ENCODE measurements around the gene ABO.
"Not testable (repeated sequence)": the region's sequence is repeated elsewhere in the genome, so short reads cannot be mapped to it uniquely, and the experiment has no call there.

DNA sequence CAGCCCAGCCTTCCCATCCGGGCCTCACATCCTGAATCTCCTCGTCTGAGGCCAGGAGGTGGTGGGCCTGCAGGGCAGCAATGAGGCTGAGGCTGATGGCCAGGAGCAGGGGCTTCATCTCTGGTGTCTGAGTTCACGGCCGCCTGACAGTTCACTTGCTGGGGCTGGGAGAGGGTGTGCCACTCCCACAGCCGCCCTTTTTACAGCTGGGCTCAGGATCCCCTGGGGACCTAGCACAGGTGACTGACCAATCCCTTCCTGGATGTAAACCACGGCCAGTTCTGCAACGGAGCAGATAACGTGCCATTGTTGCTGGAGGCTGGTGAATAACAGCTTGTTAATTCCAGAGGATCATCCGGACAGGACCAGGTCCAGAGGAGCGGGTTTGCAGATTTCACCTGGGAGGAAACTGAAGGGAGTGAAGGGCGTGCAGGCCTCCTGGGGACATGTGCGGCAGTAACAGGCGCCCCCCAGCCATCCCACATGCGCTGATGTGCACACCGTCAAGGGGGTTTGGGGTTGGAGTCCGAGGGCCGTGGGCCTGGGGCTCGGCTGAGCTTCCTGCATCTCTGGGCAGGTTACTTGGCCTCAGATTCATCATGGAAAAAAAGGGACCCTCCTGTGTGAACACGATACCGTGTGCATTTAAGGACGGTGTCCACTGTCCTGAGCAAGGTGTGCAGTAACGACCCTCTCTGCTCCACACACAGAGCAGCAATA, 46.4 kb downstream of the ABO start:
- not testable (repeated sequence) for TF ChIP-seq JUN (CRISPR knock-in tag; IDR thresholded peaks at IDR 0.05); RELA (CRISPR knock-in tag; IDR thresholded peaks at IDR 0.05; ENCODE audit: borderline replicate concordance); ZNF416 (CRISPR knock-in tag; IDR thresholded peaks at IDR 0.05); CBFB (CRISPR knock-in tag; IDR thresholded peaks at IDR 0.05; ENCODE audit: low read depth); ESRRA (CRISPR knock-in tag; IDR thresholded peaks at IDR 0.05; ENCODE audit: borderline replicate concordance); ZNF317 (CRISPR knock-in tag; IDR thresholded peaks at IDR 0.05; ENCODE audit: borderline replicate concordance, low read depth)
- TF ChIP-seq, protein P1, sequence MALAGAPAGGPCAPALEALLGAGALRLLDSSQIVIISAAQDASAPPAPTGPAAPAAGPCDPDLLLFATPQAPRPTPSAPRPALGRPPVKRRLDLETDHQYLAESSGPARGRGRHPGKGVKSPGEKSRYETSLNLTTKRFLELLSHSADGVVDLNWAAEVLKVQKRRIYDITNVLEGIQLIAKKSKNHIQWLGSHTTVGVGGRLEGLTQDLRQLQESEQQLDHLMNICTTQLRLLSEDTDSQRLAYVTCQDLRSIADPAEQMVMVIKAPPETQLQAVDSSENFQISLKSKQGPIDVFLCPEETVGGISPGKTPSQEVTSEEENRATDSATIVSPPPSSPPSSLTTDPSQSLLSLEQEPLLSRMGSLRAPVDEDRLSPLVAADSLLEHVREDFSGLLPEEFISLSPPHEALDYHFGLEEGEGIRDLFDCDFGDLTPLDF (CRISPR knock-in tag; IDR thresholded peaks at IDR 0.05) = not testable (repeated sequence)
- TF ChIP-seq, protein P2, sequence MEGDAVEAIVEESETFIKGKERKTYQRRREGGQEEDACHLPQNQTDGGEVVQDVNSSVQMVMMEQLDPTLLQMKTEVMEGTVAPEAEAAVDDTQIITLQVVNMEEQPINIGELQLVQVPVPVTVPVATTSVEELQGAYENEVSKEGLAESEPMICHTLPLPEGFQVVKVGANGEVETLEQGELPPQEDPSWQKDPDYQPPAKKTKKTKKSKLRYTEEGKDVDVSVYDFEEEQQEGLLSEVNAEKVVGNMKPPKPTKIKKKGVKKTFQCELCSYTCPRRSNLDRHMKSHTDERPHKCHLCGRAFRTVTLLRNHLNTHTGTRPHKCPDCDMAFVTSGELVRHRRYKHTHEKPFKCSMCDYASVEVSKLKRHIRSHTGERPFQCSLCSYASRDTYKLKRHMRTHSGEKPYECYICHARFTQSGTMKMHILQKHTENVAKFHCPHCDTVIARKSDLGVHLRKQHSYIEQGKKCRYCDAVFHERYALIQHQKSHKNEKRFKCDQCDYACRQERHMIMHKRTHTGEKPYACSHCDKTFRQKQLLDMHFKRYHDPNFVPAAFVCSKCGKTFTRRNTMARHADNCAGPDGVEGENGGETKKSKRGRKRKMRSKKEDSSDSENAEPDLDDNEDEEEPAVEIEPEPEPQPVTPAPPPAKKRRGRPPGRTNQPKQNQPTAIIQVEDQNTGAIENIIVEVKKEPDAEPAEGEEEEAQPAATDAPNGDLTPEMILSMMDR (IDR thresholded peaks at IDR 0.05) = not testable (repeated sequence)
- TF ChIP-seq, protein P3, sequence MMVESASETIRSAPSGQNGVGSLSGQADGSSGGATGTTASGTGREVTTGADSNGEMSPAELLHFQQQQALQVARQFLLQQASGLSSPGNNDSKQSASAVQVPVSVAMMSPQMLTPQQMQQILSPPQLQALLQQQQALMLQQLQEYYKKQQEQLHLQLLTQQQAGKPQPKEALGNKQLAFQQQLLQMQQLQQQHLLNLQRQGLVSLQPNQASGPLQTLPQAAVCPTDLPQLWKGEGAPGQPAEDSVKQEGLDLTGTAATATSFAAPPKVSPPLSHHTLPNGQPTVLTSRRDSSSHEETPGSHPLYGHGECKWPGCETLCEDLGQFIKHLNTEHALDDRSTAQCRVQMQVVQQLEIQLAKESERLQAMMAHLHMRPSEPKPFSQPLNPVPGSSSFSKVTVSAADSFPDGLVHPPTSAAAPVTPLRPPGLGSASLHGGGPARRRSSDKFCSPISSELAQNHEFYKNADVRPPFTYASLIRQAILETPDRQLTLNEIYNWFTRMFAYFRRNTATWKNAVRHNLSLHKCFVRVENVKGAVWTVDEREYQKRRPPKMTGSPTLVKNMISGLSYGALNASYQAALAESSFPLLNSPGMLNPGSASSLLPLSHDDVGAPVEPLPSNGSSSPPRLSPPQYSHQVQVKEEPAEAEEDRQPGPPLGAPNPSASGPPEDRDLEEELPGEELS (CRISPR knock-in tag; IDR thresholded peaks at IDR 0.05) = not testable (repeated sequence)
- TF ChIP-seq, protein P4, sequence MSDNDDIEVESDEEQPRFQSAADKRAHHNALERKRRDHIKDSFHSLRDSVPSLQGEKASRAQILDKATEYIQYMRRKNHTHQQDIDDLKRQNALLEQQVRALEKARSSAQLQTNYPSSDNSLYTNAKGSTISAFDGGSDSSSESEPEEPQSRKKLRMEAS (CRISPR knock-in tag; IDR thresholded peaks at IDR 0.05) = not testable (repeated sequence)
- TF ChIP-seq, protein P5, sequence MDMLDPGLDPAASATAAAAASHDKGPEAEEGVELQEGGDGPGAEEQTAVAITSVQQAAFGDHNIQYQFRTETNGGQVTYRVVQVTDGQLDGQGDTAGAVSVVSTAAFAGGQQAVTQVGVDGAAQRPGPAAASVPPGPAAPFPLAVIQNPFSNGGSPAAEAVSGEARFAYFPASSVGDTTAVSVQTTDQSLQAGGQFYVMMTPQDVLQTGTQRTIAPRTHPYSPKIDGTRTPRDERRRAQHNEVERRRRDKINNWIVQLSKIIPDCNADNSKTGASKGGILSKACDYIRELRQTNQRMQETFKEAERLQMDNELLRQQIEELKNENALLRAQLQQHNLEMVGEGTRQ (CRISPR knock-in tag; IDR thresholded peaks at IDR 0.05) = not testable (repeated sequence)
- TF ChIP-seq, protein P6, sequence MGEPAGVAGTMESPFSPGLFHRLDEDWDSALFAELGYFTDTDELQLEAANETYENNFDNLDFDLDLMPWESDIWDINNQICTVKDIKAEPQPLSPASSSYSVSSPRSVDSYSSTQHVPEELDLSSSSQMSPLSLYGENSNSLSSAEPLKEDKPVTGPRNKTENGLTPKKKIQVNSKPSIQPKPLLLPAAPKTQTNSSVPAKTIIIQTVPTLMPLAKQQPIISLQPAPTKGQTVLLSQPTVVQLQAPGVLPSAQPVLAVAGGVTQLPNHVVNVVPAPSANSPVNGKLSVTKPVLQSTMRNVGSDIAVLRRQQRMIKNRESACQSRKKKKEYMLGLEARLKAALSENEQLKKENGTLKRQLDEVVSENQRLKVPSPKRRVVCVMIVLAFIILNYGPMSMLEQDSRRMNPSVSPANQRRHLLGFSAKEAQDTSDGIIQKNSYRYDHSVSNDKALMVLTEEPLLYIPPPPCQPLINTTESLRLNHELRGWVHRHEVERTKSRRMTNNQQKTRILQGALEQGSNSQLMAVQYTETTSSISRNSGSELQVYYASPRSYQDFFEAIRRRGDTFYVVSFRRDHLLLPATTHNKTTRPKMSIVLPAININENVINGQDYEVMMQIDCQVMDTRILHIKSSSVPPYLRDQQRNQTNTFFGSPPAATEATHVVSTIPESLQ (CRISPR knock-in tag; IDR thresholded peaks at IDR 0.05) = not testable (repeated sequence)

All from WTC11 (cell line).